Astrocyte of the hippocampus (primary cell): ENCODE results near the gene SMG6.
A peak's percentile ranks its signal among the peaks of the same experiment; 100 is the strongest.

Experiments used
- DNase-seq: peaks from one replicate; pipeline ENCODE4 v3.0.0; 2011; ENCODE audit warnings: low read depth, low spot score

Gene SMG6

GRCh38 chr17:2049333-2050299 is 254.0 kb downstream of the SMG6 start:
- DNase-seq: peak; percentile 93

- no peak for DNase-seq
These were observed 254.8 kb downstream of the SMG6 start for GRCh38 chr17:2048805-2049204.

GRCh38 chr17:2047590-2047989 is 256.0 kb downstream of the SMG6 start:
- no peak for DNase-seq

- DNase-seq: no peak
These were observed 259.2 kb downstream of the SMG6 start for GRCh38 chr17:2044263-2044894.

- peak; percentile 58 for DNase-seq
These were observed 259.8 kb downstream of the SMG6 start for GRCh38 chr17:2043785-2044184.

GRCh38 chr17:2042933-2043332 is 260.7 kb downstream of the SMG6 start:
- DNase-seq: no peak

GRCh38 chr17:2042390-2042847 is 261.2 kb downstream of the SMG6 start:
- peak; percentile 79 for DNase-seq

GRCh38 chr17:2041561-2042389 is 261.8 kb downstream of the SMG6 start, which contains the start of gene OVCA2:
TSS of gene OVCA2 (plus strand) at chr17:2042022. CDS start at chr17:2042048, 26 bp downstream.
- DNase-seq: peak; percentile 99

GRCh38 chr17:2040942-2041560 is 262.5 kb downstream of the SMG6 start:
- no peak for DNase-seq

GRCh38 chr17:2040219-2040827 is 263.3 kb downstream of the SMG6 start:
- DNase-seq: no peak

- DNase-seq: no peak
These were observed 266.4 kb downstream of the SMG6 start for GRCh38 chr17:2037155-2037554.

GRCh38 chr17:2035541-2036488 is 267.8 kb downstream of the SMG6 start:
- DNase-seq: no peak

GRCh38 chr17:2034806-2035540 is 268.6 kb downstream of the SMG6 start:
- peak; percentile 89 for DNase-seq

GRCh38 chr17:2034157-2034556 is 269.4 kb downstream of the SMG6 start:
- DNase-seq: peak; percentile 66

- DNase-seq: no peak
These were observed 270.4 kb downstream of the SMG6 start for GRCh38 chr17:2033153-2033552.

GRCh38 chr17:2030779-2031163 is 272.8 kb downstream of the SMG6 start:
- DNase-seq: no peak

GRCh38 chr17:2029911-2030778 is 273.4 kb downstream of the SMG6 start, which contains the start of gene DPH1:
TSS of gene DPH1 (plus strand) at chr17:2030153. CDS start at chr17:2030170, 17 bp downstream.
- peak; percentile 95 for DNase-seq

- no peak for DNase-seq
These were observed 274.8 kb downstream of the SMG6 start for GRCh38 chr17:2028737-2029136.
